ENCODE data around the gene PRRX1. TPM values are rescaled to one million over a fixed set of nuclear protein-coding genes. Genes with fewer than 3 reads are reported as not detected.

The PRRX1 gene
- total RNA-seq, 1 experiment from 2014 or later, result not detected

GRCh38 chr1:170663404-170664092 lies 383 bp upstream of the PRRX1 start:
- DNase-seq (ENCODE audit: extremely low read depth, low read depth), result no peak

- DNase-seq (ENCODE audit: extremely low read depth, low read depth), result no peak
These were observed 1.1 kb downstream of the PRRX1 start for GRCh38 chr1:170664828-170665612.

- no peak for DNase-seq (ENCODE audit: extremely low read depth, low read depth)
These were observed 1.7 kb downstream of the PRRX1 start for GRCh38 chr1:170665629-170666028.

GRCh38 chr1:170666541-170667254 lies 2.8 kb downstream of the PRRX1 start:
- no peak for DNase-seq (ENCODE audit: extremely low read depth, low read depth)

GRCh38 chr1:170668209-170669106 lies 4.5 kb downstream of the PRRX1 start:
- no peak for DNase-seq (ENCODE audit: extremely low read depth, low read depth)

- no peak for DNase-seq (ENCODE audit: extremely low read depth, low read depth)
These were observed 5.1 kb downstream of the PRRX1 start for GRCh38 chr1:170669107-170669445.

GRCh38 chr1:170669586-170670530 lies 5.9 kb downstream of the PRRX1 start:
- no peak for DNase-seq (ENCODE audit: extremely low read depth, low read depth)

- DNase-seq (ENCODE audit: extremely low read depth, low read depth), result no peak
These were observed 7.1 kb downstream of the PRRX1 start for GRCh38 chr1:170670802-170671628.

- no peak for DNase-seq (ENCODE audit: extremely low read depth, low read depth)
These were observed 7.7 kb downstream of the PRRX1 start for GRCh38 chr1:170671629-170671963.

- DNase-seq (ENCODE audit: extremely low read depth, low read depth), result no peak
These were observed 8.4 kb downstream of the PRRX1 start for GRCh38 chr1:170672316-170672715.

GRCh38 chr1:170674239-170674638 lies 10.3 kb downstream of the PRRX1 start:
- no peak for DNase-seq (ENCODE audit: extremely low read depth, low read depth)

GRCh38 chr1:170674986-170675385 lies 11.1 kb downstream of the PRRX1 start:
- no peak for DNase-seq (ENCODE audit: extremely low read depth, low read depth)

GRCh38 chr1:170675865-170676264 lies 11.9 kb downstream of the PRRX1 start:
- DNase-seq (ENCODE audit: extremely low read depth, low read depth), result no peak

GRCh38 chr1:170676628-170677027 lies 12.7 kb downstream of the PRRX1 start:
- DNase-seq (ENCODE audit: extremely low read depth, low read depth), result no peak

GRCh38 chr1:170678027-170678600 lies 14.2 kb downstream of the PRRX1 start:
- DNase-seq (ENCODE audit: extremely low read depth, low read depth), result no peak

- no peak for DNase-seq (ENCODE audit: extremely low read depth, low read depth)
These were observed 16.5 kb downstream of the PRRX1 start for GRCh38 chr1:170680428-170680827.

- DNase-seq (ENCODE audit: extremely low read depth, low read depth), result no peak
These were observed 18.2 kb downstream of the PRRX1 start for GRCh38 chr1:170682169-170682568.

GRCh38 chr1:170682809-170683208 lies 18.9 kb downstream of the PRRX1 start:
- no peak for DNase-seq (ENCODE audit: extremely low read depth, low read depth)
